ENCODE results near the gene GUCY1A2.

- no peak for TF ChIP-seq POLR2A (IDR thresholded peaks at IDR 0.05)
- TF ChIP-seq CTCF (IDR thresholded peaks at IDR 0.05): no peak
Measured at GRCh38 chr11:106939157-106939556, 79.1 kb downstream of the GUCY1A2 start.
